ENCODE data around the gene DMRT1.
"Not testable (repeated sequence)": the region's sequence is repeated elsewhere in the genome, so short reads cannot be mapped to it uniquely, and the experiment has no call there.

Gene DMRT1

GRCh38 chr9:852539-852938 is 11.0 kb downstream of the DMRT1 start:
- no peak for TF ChIP-seq CTCF (IDR thresholded peaks at IDR 0.05; ENCODE audit: borderline replicate concordance, control extremely low read depth, extremely low read depth, insufficient read depth, missing control alignments)
- in situ Hi-C loops (cut with MboI; ENCODE audit: low sequenced_read_pairs, unreplicated experiment) = no loop called here
- DNase-seq (ENCODE audit: low spot score) = no peak

DNA sequence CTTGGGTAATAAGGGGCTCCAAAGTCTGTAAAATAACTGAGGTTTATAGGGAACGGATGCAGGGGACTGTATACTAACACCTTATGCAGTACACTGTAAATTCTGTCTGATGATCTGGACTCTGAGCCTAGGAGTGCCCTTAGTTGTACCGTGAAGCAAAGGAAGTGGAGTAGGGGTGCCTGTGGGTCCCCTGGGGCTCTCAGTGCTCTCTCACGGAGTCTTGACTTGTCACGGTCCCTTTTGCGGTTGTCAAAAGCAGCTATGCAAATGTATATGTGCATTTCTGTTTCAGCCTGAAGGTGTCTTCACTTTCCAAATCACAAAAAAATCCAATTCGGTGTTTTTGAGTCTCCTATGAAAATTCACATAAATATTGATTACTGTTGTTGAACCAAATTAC is 17.8 kb downstream of the DMRT1 start:
- no peak for TF ChIP-seq CTCF (IDR thresholded peaks at IDR 0.05; ENCODE audit: borderline replicate concordance, control extremely low read depth, extremely low read depth, insufficient read depth, missing control alignments)
- in situ Hi-C loops (cut with MboI; ENCODE audit: low sequenced_read_pairs, unreplicated experiment) = no loop called here
- peak; percentile 76 for DNase-seq (ENCODE audit: low spot score)

- no peak for DNase-seq (ENCODE audit: low spot score)
- TF ChIP-seq CTCF (IDR thresholded peaks at IDR 0.05; ENCODE audit: borderline replicate concordance, control extremely low read depth, extremely low read depth, insufficient read depth, missing control alignments) = no peak
- in situ Hi-C loops (cut with MboI; ENCODE audit: low sequenced_read_pairs, unreplicated experiment) = no loop called here
Measured at GRCh38 chr9:860706-861105, 19.2 kb downstream of the DMRT1 start.

DNA sequence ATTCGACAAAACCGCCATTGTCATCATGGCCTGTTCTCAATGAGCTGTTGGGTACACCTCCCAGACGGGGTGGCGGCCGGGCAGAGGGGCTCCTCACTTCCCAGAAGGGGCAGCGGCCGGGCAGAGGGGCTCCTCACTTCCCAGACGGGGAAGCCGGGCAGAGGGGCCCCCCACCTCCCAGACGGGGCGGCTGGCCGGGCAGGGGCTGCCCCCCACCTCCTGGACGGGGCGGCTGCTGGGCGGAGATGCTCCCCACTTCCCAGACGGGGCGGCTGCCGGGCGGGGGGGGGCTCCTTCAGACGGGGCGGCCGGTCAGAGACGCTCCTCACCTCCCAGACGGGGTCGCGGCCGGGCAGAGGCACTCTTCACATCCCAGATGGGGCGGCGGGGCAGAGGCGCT is 20.0 kb downstream of the DMRT1 start:
- in situ Hi-C loops (cut with MboI; ENCODE audit: low sequenced_read_pairs, unreplicated experiment); DNase-seq (ENCODE audit: low spot score): not testable (repeated sequence)

GRCh38 chr9:875119-875962 is 33.8 kb downstream of the DMRT1 start:
- no peak for TF ChIP-seq CTCF (IDR thresholded peaks at IDR 0.05; ENCODE audit: borderline replicate concordance, control extremely low read depth, extremely low read depth, insufficient read depth, missing control alignments)
- DNase-seq (ENCODE audit: low spot score) = no peak
- in situ Hi-C loops (cut with MboI; ENCODE audit: low sequenced_read_pairs, unreplicated experiment) = no loop called here

- no peak for TF ChIP-seq CTCF (IDR thresholded peaks at IDR 0.05; ENCODE audit: borderline replicate concordance, control extremely low read depth, extremely low read depth, insufficient read depth, missing control alignments)
- DNase-seq (ENCODE audit: low spot score) = no peak
- in situ Hi-C loops (cut with MboI; ENCODE audit: low sequenced_read_pairs, unreplicated experiment) = no loop called here
Measured at GRCh38 chr9:876425-876824, 34.9 kb downstream of the DMRT1 start.

- TF ChIP-seq CTCF (IDR thresholded peaks at IDR 0.05; ENCODE audit: borderline replicate concordance, control extremely low read depth, extremely low read depth, insufficient read depth, missing control alignments) = no peak
- no peak for DNase-seq (ENCODE audit: low spot score)
- in situ Hi-C loops (cut with MboI; ENCODE audit: low sequenced_read_pairs, unreplicated experiment) = no loop called here
Measured at GRCh38 chr9:878239-878638, 36.7 kb downstream of the DMRT1 start.

Measured in GM13976 (cell line).